BJ (cell line): ENCODE results near the gene PROK1. TPM values are rescaled to one million over a fixed set of nuclear protein-coding genes. Genes with fewer than 3 reads are reported as not detected.
"Not testable (repeated sequence)": the region's sequence is repeated elsewhere in the genome, so short reads cannot be mapped to it uniquely, and the experiment has no call there.

Source experiments
- CTCF ChIA-PET: fragments of 350-600 bp; formaldehyde crosslinking; extraction: SDS; loops from one replicate; lab custom pipeline; 2021; ENCODE audit warnings: antibody characterized with exemption, inconsistent platforms; lab: Yijun Ruan, JAX
- POLR2A ChIA-PET: fragments of 300-600 bp; sonication (Branson Sonifier 250); formaldehyde crosslinking; extraction: SDS; loops from one replicate; lab custom pipeline; 2021; ENCODE audit warnings: antibody characterized with exemption; lab: Charles Lee
- DNase-seq: peaks from one replicate; pipeline ENCODE4 v3.0.0-alpha.2; 2011; ENCODE audit warnings: low read depth
- H3K27me3 ChIP-seq: 2 replicates; pipeline ENCODE4 v1.6.0; 2011; ENCODE audit warnings: low read length; ENCODE audit not compliant: control insufficient read depth, insufficient read depth
- H3K36me3 ChIP-seq: 2 replicates; pipeline ENCODE4 v1.5.1; 2011; ENCODE audit warnings: low read length; ENCODE audit not compliant: control insufficient read depth, insufficient read depth
- H3K4me3 ChIP-seq: 2 replicates; pipeline ENCODE4 v1.5.1; 2011; ENCODE audit warnings: low read depth, mild to moderate bottlenecking, control low read depth, low read length
- polyA plus RNA-seq: library from polyadenylated mRNA; depleted of rRNA; stranded (reverse); fragments of >200 nt; gene quantifications from 2 replicates; pipeline ENCODE4 v1.2.3, GENCODE V29; 2011
- TF ChIP-seq, protein P1 (sequence below): IDR thresholded peaks from 2 replicates; pipeline ENCODE4 v1.5.1; 2011; ENCODE audit warnings: low read depth, mild to moderate bottlenecking, control low read depth, inconsistent platforms, low read length, moderate library complexity; ENCODE audit not compliant: insufficient read depth

PROK1 gene
- polyA plus RNA-seq, 1 experiment = not detected

- TF ChIP-seq, protein P1, sequence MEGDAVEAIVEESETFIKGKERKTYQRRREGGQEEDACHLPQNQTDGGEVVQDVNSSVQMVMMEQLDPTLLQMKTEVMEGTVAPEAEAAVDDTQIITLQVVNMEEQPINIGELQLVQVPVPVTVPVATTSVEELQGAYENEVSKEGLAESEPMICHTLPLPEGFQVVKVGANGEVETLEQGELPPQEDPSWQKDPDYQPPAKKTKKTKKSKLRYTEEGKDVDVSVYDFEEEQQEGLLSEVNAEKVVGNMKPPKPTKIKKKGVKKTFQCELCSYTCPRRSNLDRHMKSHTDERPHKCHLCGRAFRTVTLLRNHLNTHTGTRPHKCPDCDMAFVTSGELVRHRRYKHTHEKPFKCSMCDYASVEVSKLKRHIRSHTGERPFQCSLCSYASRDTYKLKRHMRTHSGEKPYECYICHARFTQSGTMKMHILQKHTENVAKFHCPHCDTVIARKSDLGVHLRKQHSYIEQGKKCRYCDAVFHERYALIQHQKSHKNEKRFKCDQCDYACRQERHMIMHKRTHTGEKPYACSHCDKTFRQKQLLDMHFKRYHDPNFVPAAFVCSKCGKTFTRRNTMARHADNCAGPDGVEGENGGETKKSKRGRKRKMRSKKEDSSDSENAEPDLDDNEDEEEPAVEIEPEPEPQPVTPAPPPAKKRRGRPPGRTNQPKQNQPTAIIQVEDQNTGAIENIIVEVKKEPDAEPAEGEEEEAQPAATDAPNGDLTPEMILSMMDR = no peak
- ChIA-PET POLR2A (no interaction called here), CTCF (interaction anchor here (0.7 to 16.9 kb wide), 6 partner anchors 9 to 236 kb away, joined by 3 to 148 read pairs (median 4); no protein-coding TSS in a partner anchor)
- H3K36me3 ChIP-seq = no peaks in the 10 kb centered on the region
- no peak overlapping the region for H3K4me3 ChIP-seq
- no peak for DNase-seq
- H3K27me3 ChIP-seq = no peaks in the 10 kb centered on the region; the same call in none of the 2 replicates
Measured at GRCh38 chr1:110438893-110439292, 12.1 kb upstream of the PROK1 start.

- CTCF ChIA-PET = interaction anchor here (1.5 to 16.9 kb wide), 3 partner anchors 9 to 27 kb away, joined by 9 to 148 read pairs (median 20); no protein-coding TSS in a partner anchor
- H3K4me3 ChIP-seq, H3K36me3 ChIP-seq, POLR2A ChIA-PET, H3K27me3 ChIP-seq, DNase-seq: not testable (repeated sequence)
Measured at GRCh38 chr1:110439873-110440272, 11.1 kb upstream of the PROK1 start.

DNA sequence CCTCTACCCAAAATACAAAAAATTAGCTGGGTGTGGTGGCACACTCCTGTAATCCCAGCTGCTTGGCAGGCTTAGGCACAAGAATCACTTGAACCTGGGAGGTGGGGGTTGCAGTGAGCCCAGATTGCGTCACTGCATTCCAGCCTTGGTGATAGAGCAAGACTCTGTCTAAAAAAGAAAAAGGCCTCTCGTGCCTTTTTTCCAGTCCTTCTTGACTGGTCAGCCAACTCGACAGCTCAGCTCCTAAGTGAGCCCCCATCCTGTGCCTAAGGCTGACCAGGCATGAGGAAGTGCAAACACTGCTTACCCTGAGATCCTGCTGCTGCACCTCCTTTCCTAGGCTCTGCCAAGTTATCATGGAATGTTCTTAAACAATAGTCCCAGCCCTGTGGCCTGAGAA is 10.1 kb upstream of the PROK1 start:
- ChIA-PET POLR2A (no interaction called here), CTCF (interaction anchor here (0.9 to 16.9 kb wide), 7 partner anchors 10 to 233 kb away, joined by 3 to 148 read pairs (median 6); no protein-coding TSS in a partner anchor)
- no peak for DNase-seq
- Histone ChIP-seq H3K4me3 (no peak overlapping the region), H3K36me3 (no peaks in the 10 kb centered on the region), H3K27me3 (peaks cover 1% of the 10 kb centered on the region)
- TF ChIP-seq, protein P1 = no peak

GRCh38 chr1:110441888-110442287 is 9.1 kb upstream of the PROK1 start:
- TF ChIP-seq, protein P1 = no peak
- no peak overlapping the region for H3K4me3 ChIP-seq
- peaks cover 1% of the 10 kb centered on the region for H3K27me3 ChIP-seq
- ChIA-PET CTCF (interaction anchor here (1.1 to 16.9 kb wide), 7 partner anchors 11 to 234 kb away, joined by 3 to 148 read pairs (median 4); no protein-coding TSS in a partner anchor), POLR2A (interaction anchor here (0.6 kb wide), 1 partner anchor 102 kb away, joined by 3 read pairs; no protein-coding TSS in a partner anchor)
- DNase-seq = no peak
- no peaks in the 10 kb centered on the region for H3K36me3 ChIP-seq

DNA sequence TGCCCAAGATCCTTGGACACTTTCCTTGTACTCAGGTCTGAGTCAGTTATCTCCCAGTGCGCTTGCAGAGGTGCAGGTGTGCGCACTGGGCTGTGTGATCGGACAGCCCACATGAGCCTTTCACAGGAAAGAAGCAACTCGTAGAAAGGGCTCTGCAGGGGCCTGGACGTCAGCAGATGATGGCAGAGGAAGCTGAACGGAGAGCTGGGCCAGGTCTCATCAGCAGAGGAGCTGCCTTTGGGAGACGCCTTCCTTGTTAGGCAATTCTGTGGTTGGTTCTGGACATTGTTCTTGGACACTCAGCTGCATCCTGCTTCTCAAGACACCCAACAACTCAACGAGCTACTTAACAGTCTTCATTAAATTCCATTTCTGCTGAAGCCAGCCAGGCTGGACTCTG is 7.5 kb upstream of the PROK1 start:
- CTCF ChIA-PET = interaction anchor here (0.9 to 16.9 kb wide), 4 partner anchors 9 to 238 kb away, joined by 3 to 148 read pairs (median 4); no protein-coding TSS in a partner anchor
- H3K4me3 ChIP-seq = no peak overlapping the region
- no peaks in the 10 kb centered on the region for H3K36me3 ChIP-seq
- peaks cover 11% of the 10 kb centered on the region for H3K27me3 ChIP-seq
- POLR2A ChIA-PET = no interaction called here
- no peak for DNase-seq
- TF ChIP-seq, protein P1 = no peak
